GM21423 (cell line): ENCODE data around the gene PPP1R9A.

ENCODE experiments used
- ATAC-seq: cut with Tn5 transposase; IDR thresholded peaks from one replicate; pipeline ENCODE4 v1.9.1; 2021; ENCODE audit warnings: mild to moderate bottlenecking, moderate library complexity; ENCODE audit not compliant: unreplicated experiment

The PPP1R9A gene

DNA sequence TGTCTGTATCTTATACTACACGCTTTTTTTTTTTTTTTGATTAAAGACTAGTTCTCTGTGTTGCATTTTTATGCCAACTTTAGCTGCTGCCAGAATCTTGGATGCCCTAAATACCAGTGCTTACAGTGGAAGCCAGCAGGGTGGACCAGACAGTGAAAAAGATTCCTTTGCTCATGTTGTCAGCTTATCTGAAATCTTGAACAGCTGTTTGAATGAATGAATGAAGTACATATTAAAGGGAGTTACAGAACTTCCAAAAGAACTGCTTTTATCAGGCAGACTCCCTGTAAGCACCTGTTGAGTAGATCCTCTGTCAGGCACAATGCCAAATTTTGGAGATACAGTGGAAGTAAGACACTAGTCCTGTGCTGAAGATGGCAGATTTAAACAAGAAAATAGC is 184.9 kb downstream of the PPP1R9A start:
- no peak for ATAC-seq

DNA sequence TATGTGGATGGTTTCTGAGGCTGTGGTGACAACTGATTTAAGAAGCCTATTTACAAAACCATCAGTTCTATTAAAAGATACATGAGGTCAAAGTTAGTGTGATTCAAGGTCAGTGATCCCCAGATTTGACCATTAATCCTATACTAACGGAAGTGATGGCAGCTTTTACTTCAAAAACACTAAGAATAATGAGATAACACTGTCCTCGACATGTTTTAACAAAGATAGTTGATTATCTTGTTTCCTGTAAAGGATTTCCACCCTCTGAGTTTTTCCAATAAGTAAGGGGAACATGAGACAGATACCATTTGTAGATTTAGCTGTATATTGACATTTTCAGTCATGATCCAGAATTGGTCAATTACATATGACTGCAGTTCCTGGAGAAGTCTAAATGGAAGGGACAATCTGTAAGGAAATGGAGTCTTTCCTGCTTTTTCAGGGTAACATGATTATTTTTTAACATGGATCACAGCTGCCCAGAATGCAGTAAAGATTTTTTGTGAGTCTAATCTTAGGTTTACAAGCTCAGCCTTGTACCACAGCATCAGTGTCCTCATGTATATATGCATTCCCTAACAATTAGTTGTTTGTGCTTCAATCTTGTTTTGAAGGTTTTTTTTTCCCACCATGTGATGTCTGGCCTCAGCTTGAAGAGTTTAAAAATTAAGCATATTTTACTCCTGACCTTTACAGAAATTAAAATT is 188.0 kb downstream of the PPP1R9A start:
- ATAC-seq: no peak

DNA sequence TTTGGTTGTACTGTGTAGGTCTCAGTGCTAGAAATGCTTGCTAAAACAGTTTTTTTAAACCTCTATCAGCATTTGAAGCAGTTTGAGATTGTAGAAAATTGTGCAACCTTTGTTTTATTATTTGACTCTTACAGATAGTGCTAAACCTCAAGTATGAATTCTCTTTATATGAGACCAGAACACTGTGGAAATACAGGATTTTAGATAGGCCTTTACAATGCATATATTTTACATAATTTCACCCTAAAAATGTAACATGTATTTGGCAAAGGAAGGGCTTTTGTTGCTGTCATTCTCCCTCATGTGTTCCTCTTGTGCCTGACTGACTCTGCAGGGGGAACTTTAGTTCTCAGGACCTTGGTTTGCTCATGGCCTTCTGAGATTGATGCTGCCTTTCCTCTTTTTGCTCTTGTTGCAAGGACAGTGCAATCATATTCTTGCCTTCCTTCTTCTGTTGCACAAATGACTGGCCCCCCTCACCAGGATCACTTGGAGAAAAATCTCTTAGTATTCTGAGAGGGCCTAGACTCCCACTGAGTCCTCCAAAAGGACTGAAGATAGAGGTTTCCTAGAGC is 188.7 kb downstream of the PPP1R9A start:
- ATAC-seq: no peak

DNA sequence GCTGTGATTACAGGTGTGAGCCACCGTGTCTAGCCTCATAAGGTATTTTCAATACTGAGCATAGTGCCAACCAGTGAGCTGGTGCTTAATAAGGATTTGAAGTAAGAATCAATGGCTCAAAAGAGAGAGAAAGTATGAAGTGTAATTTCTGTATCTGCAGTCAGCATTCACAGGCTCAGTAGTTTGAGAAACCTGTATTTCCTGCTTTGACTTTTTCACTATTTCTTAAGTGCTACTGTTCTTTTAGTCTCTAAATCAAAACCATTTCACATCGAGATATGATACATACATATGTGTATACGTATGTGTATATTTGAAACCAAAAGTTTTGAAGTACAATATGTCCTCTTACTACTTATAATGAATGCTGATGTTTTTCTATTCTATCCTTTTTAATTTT is 189.9 kb downstream of the PPP1R9A start:
- ATAC-seq: no peak

DNA sequence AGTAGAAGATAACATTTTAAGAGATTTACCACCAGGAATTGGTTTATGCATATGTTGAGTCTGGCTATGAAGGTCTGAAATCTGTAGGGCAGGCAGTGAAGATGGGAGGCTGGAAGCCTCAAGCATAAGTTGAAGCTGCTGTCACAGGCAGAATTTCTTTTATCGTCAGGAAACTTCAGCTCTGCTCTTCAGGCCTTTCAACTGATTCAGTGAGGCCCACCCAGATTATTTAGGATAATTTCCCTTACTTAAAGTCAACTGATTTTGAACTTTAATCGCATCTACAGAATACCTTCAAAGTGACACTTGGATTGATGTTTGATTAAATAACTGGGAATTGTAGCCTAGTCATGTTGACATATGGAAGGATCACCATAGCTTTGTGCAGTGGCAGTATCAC is 190.5 kb downstream of the PPP1R9A start:
- ATAC-seq: no peak

DNA sequence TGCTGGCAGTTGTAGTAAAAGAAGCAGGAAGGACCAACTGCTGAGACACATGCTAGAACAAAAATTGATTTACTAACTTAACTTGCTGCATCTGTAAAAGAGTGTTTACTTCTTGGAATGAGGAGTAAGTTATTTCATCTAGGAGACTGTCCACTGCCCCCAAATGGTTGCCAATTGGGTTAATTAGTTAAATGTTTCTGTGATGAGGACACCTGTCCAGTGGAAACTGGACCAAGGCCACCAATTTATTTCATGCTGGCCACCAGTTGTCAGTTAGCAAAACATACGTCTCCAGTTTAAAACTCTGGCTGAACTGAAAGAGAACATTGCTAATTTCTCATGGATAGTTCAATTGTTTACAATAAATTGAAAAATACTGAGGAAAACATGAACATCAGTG is 191.7 kb downstream of the PPP1R9A start:
- ATAC-seq: no peak

DNA sequence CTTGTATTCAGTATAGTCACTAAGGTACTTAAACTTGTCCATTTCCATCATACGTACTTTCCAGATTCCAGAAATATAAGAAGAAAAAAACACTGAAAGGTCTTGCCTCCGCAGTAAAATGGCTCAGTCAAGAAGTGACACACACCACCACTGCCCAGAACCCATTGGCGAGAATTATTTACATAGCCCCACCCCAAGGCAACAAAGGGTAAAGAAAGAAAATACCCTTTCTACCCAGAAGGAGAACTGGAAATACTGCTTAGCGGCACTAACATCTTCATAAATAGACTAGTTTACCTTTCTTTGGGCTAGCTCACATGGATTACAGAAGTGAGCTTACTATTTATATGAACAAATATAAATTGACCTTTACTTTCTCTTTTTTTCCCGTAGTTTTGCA is 194.0 kb downstream of the PPP1R9A start:
- ATAC-seq: no peak

DNA sequence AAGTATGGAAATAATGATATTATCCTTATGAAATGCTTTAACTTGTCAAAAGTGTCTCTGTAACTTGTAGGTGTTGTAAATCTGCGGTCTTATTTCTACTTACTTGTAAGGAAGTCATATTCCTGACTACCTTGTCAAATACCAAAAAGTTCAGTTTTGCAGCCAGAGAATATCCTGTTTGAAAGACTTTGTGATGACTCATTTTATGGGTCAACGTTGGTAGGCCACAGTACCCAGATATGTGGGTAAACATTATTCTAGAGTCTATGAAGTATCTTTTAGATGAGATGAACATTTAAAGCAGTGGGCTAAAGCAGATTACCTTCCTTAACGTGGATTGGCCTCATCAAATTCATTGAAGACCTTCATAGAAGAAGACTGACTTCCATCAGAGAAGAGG is 195.3 kb downstream of the PPP1R9A start:
- ATAC-seq: no peak

DNA sequence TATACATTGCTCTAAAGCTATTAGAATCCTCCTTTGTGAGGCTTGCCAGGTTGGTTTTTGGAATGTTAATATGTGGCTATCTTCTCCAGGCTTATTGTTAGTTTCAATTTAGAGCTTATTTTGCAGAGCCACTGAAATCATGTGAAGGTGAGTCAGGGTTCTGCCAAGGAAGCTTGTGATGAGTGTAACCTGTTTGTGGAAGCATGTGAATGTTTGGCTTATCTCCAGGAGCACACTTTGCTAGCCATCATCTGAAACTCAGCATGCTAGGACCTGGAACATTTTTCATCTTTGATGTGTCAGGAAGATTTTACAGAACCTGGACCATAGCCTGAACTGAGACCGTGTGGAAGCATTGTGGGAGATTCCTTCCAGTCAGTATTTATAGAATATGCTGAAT is 197.3 kb downstream of the PPP1R9A start:
- ATAC-seq: no peak

DNA sequence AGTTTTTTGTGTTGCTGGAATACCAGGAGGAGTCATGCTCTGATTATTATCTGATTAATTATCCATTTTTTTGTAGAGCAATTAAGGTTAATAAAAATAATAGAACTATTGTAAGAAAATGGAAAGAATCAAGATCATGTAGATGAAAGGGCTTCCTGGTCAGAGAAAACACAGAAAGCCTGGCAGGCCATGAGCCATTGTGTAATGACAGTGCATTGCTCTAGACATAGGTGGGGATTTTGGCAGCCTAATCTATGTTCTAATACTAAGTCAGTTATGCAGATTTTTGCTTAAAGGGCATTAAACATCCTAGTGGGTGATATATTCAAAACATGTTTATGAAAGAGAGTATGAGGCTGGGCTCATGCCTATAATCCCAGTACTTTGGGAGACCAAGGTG is 198.2 kb downstream of the PPP1R9A start:
- ATAC-seq: no peak

DNA sequence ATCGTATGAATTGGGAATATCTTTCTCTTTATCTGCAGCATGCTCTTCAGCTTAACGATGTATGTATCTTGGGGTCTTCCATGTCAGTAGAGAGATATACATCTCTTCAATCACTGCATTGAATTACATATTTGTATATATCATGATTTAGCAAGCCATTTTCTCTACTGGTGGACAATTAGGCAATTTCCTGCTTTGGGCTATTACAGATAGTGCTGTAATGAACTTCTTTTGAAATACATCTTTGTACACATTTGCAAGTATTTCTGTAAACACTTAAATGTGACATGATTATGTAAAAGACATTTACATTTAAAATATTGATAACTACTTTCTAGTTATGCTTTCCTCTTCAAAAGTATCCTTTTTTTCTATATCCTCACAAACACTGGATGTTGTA is 199.0 kb downstream of the PPP1R9A start:
- no peak for ATAC-seq

DNA sequence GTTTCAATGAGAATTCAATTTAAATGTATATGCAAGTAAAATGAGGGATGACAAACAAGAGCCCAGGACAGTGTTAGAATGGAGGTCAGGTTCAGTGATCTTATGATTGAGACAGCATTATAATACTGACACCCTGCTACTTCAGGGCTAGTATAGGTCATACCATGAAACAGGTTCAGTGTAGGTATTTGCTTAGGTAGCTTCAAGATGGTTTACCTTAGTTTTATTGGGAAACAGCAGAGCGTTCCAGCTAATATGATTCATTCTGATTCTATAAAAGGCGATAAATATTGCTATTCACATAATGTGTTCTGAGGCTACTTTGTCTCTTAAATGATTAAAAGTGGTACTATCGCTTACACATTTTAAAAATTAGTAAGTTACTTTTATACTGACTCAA is 203.3 kb downstream of the PPP1R9A start:
- no peak for ATAC-seq

DNA sequence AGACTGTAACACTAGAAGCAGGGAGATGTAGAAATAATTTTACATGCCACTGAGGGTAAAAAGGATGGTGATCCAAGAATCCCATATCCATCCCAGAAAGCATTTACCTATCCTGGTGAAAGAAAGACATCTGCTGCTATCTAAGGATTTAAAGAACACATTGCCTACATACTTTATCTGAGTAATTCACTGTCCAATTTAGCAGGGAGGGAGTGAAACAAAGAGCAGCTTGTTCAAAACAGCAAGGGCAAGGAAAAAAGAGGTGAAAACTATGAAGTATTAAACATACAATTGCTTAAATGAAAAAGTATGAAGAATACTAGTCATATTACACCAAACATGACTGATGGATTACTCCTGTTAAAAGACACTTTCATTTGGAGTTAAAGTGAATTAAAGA is 206.2 kb downstream of the PPP1R9A start:
- no peak for ATAC-seq

DNA sequence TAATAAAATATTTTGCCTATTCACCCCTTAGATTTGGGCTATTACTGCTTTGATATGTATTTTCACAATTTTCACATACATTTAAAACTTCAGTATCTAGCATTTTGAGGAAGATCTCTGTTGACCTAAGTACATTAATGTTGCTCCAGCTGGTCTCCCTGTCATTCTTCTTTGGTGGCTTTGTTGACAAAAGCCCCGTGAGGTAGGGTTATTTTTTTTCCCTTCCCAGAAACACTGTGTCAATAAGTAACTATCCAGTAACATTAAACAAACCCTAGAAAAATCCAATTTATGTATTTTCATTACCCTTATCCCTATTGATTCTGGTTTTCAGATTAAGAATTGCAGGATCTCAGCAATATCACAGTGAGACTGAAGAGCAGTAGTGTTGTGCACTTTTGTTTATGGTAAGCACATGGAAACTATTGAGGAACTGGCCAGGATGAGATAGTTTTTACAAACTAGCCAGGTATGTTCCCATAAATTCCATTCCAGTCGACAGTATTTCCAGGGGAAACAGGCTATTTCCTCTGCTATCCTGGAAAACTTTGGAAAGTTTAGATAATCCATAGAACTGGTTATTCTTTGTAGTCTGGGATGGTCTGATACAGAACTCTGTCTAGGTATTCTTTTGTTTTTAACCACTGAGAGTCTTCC is 218.8 kb downstream of the PPP1R9A start:
- no peak for ATAC-seq

DNA sequence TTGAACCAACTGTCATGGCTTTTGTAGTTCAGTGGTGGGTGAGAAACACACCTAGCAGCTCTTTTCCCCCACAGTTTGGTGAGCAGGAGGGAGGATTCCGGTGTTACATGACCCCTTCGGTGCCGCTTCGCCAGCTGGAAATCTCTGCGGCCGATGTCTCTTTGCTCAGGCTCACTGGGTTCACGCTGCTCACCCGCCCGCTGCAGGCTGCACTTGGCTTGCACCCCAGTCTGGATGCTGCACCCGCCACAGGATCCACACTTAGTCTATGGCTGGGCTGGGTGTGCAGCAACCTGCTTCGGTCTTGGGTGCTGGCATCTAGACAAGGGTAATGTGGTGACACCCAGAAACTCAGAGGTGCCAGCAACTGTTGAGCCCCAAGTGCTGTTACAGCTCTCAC is 225.1 kb downstream of the PPP1R9A start:
- ATAC-seq: no peak

DNA sequence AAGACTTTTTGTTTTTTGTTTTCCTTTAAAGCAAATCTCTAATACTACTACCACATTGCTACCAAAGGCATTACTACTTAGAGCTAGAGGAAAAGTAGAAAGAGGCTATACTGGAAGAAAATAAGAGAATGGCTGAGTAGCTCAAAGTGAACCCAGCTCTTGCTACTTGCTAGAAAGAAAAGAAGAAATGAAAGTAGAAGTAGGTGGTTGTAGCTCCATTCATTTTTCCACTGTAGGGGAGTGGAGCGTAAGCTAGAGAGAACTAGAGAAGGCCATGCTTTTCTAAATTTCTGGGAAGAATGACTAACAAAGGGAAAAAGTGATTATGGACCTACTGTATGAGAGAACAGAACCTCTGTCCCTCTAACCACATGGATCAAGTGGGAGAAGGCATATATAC is 232.5 kb downstream of the PPP1R9A start:
- no peak for ATAC-seq

DNA sequence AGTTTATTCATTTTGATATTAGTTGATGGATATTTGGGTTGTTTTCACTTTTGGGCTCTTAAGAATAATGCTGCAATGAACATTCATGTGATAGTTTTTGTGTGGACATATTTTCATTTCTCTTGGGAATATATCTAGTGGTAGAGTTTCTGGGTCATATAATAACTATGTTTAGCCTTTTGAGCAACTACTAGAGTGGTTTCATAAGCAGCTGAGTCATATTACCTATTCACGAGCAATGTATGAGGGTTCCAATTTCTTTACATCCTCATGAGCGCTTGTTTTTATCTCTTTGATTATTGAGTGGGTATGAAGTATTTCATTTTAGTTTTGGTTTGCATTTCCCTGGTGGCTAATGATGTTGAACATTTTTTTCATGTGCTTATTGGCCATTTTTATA is 234.4 kb downstream of the PPP1R9A start:
- ATAC-seq: no peak

DNA sequence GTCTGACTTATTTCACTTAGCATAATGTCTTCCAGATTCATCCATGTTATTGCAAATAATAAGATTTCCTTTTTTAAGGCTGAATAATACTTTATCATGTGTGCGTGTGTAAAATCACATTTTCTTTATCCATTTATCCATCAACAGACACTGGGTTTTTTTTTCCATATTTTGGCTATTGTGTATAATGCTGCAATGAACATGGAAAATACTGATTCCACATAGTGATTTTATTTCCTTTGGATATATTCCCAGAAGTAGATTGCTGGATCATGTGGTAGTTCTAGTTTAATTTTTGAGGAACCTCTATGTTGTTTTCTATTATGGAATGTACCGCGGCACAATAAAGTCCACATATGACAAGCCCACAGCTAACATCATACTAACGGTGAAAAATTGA is 236.9 kb downstream of the PPP1R9A start:
- no peak for ATAC-seq

DNA sequence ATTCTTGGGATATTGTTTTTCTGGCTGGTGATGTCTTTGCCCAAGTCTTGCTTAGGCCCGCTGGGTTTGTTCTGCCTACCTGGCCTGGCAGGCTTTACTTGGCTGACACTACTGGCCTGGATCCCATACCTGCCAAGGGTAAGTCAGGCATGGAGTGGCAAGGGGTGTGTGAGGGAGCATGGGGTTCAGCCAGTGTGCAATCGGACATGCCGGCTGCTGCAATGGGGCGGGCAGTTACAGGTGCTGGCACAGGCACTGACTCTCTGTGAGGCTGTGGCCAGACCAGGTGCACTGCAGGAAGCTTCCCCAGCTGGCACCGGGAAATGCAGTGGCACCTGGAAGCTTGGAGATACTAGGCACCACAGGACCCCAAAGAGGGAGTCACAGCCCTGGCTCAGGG is 248.6 kb downstream of the PPP1R9A start:
- ATAC-seq: no peak

DNA sequence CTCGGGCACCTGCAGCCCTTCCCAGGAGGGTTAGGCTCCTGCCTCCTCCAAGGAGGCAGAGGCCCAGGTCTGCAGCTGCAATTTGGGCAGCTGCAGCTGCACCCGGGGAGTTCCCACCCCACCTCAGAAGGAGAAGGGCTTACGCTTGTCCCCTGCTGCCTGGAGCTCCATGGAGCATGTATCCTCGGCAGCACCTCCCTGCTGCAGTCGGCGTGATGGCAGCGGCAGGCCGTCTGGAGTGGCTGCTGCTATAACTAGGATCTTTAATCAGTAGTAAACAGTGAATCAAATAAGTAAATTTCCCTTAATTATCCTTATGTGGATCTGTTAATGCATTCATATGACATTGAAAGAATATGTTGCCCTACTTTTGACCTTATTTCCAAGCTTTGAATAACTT is 250.0 kb downstream of the PPP1R9A start:
- no peak for ATAC-seq

DNA sequence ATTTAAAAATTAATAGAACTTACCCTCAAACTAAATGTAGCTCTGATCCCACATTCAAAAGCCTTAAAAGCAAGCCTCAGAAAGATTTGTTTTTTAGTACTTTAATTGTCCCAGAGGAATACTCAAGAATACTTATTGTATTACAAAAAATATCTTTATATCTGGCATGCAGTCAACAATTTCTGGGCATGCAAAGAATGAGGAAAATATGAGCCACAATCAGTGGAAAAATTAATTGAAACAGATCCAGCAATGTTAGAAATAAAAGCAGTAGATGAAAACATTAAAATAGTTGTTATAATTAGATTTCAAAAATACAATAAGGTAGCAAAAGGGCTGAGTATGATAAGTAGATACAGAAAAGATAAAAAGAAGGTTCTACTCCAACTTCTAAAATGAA is 262.3 kb downstream of the PPP1R9A start:
- ATAC-seq: no peak

DNA sequence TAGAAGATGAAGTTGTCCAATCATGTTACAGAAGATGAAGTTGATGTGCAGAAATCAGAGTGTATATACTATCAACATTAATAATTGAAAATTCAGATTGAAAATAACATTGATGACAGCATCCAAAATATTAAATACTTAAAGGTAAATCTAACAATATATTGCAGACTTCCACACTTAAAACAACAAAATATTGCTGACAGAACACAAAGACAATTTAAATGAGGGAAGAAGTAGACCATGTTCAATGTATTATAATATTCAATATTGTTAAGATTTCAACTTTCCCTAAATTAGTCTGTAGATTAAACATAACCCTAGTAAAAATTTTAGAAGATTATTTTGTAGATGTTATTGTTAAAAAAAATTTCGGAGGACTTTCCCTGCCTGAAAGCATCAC is 265.0 kb downstream of the PPP1R9A start:
- ATAC-seq: no peak

DNA sequence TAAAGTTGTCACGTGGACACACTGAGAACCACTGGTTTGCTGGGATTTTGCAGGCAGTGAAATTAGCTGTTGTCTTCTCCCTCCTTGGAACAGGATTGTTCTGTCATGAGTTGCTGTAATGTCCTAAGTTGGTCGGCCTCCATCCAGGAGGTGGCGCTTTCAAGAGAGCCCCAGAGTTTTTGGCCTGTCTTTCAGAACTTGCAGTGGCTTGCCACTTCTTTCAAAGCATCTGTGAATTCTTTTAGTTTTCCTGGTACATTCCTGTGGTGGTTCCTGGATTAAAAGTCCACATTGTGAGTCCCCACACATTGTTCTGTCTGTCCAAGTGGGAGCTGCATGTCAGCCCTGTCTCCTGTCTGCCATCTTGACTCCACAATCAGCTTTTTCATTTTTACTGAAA is 283.1 kb downstream of the PPP1R9A start:
- ATAC-seq: no peak
